ENCODE data around the gene FAM32A.

Gene FAM32A

DNA sequence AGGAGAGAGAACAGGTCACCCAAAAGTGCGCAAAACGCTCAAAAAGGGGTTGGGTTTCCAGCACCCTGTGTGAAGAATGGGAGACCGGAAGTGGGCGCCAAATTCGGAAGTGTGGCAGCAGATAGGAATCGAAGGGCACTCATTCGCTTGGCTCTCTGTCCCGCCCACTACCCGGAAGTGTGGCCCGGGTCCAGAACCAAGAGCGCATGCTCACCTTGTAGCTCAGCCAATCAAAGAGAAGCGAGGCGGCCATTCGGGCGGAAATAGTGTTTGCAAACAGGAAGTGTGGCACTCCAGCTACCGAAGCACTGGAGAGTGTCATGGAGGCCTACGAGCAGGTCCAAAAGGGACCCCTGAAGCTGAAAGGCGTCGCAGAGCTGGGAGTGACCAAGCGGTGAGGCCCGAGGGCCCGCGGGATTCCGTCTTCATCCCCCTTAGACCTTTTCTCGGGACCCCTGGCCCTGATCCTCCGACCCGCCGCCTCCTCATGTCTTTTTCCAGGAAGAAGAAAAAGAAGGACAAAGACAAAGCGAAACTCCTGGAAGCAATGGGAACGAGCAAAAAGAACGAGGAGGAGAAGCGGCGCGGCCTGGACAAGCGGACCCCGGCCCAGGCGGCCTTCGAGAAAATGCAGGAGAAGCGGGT is at the start of gene FAM32A:
FAM32A (plus strand) TSS at position 288 of the 645 bp plus-strand sequence; CDS start at position 321, 33 bp downstream.
- Histone ChIP-seq H3K9ac (ENCODE audit: low read depth, low read length, poor library complexity, severe bottlenecking) (peak within 1 kb of the TSS; percentile 88), H4K20me1 (ENCODE audit: insufficient read depth, low read length, poor library complexity, severe bottlenecking) (peaks cover 22% of the 10 kb centered on the region), H3K9me3 (ENCODE audit: insufficient read depth, low read depth, low read length) (no peaks in the 10 kb centered on the region), H3K27me3 (ENCODE audit: insufficient read depth, low read length, poor library complexity, severe bottlenecking) (no peaks in the 10 kb centered on the region), H3K4me2 (ENCODE audit: low read depth, low read length, poor library complexity, severe bottlenecking) (peak within 1 kb of the TSS; percentile 95), H3K79me2 (ENCODE audit: insufficient read depth, low read length) (peaks cover 47% of the 10 kb centered on the region), H3F3A (ENCODE audit: low read depth) (no peaks in the 10 kb centered on the region), H2AFZ (ENCODE audit: low read length) (peak within 1 kb of the TSS; percentile 64), H3K36me3 (ENCODE audit: insufficient read depth, low read length) (peaks cover 11% of the 10 kb centered on the region; the same call in 1 of the 2 replicates), H3K9me2 (replicated peaks; ENCODE audit: low read depth, low read length) (no peaks in the 10 kb centered on the region), H3K4me3 (ENCODE audit: low read length, poor library complexity, severe bottlenecking) (peak within 1 kb of the TSS; percentile 86), H3K4me1 (ENCODE audit: insufficient read depth, low read length, poor library complexity, severe bottlenecking) (peaks cover 33% of the 10 kb centered on the region)
- TF ChIP-seq, protein P1, sequence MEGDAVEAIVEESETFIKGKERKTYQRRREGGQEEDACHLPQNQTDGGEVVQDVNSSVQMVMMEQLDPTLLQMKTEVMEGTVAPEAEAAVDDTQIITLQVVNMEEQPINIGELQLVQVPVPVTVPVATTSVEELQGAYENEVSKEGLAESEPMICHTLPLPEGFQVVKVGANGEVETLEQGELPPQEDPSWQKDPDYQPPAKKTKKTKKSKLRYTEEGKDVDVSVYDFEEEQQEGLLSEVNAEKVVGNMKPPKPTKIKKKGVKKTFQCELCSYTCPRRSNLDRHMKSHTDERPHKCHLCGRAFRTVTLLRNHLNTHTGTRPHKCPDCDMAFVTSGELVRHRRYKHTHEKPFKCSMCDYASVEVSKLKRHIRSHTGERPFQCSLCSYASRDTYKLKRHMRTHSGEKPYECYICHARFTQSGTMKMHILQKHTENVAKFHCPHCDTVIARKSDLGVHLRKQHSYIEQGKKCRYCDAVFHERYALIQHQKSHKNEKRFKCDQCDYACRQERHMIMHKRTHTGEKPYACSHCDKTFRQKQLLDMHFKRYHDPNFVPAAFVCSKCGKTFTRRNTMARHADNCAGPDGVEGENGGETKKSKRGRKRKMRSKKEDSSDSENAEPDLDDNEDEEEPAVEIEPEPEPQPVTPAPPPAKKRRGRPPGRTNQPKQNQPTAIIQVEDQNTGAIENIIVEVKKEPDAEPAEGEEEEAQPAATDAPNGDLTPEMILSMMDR (conservative IDR thresholded peaks at IDR 0.05; ENCODE audit: low read length) = no peak
- no peak for TF ChIP-seq EZH2phosphoT487 (IDR thresholded peaks at IDR 0.05; ENCODE audit: borderline replicate concordance)

DNA sequence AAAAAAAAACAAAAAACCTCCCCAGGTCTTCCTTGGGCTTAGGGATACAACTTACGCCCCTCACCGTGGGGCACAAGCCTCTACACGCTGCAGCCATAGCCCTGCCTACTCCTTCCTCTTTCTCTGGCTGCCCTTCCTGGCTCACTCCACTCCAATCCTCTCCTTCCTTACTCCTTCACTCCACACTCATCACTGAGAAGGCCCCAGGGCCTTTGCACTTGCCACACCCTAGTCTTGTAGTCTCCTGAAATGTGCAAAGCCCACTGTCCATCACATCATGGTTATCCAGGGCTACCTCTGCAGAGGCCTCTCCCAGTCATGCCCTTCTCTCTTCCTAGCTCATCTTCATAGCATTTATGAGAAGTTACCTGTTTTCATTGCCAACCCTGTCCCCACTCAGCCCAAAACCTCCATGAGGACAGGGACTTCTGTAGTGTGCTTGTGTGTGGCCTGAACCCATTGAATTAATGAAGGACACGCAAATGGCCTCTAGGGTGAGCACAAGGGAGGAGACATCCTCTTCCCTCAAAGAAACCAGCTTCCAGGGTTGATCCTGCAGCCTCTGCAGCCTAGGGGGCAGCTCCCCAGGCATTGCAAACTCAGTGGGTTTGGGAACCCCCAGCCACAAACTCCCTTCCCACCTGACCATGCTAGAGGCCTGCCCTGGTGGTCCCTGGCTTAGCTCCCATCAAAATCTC is 49.6 kb upstream of the FAM32A start:
- no peaks in the 10 kb centered on the region for H4K20me1 ChIP-seq (ENCODE audit: insufficient read depth, low read length, poor library complexity, severe bottlenecking)
- TF ChIP-seq EZH2phosphoT487 (IDR thresholded peaks at IDR 0.05; ENCODE audit: borderline replicate concordance) = no peak
- TF ChIP-seq, protein P1 (conservative IDR thresholded peaks at IDR 0.05; ENCODE audit: low read length) = 0 out of 2 replicates have a peak, but pooled peaks have one; percentile 17
- no peak overlapping the region for H3K4me3 ChIP-seq (ENCODE audit: low read length, poor library complexity, severe bottlenecking)
- H3K4me2 ChIP-seq (ENCODE audit: low read depth, low read length, poor library complexity, severe bottlenecking) = no peak overlapping the region
- H3K36me3 ChIP-seq (ENCODE audit: insufficient read depth, low read length) = peaks cover 38% of the 10 kb centered on the region; the same call in 1 of the 2 replicates
- H2AFZ ChIP-seq (ENCODE audit: low read length) = no peak overlapping the region
- peaks cover 40% of the 10 kb centered on the region for H3K4me1 ChIP-seq (ENCODE audit: insufficient read depth, low read length, poor library complexity, severe bottlenecking)
- H3K79me2 ChIP-seq (ENCODE audit: insufficient read depth, low read length) = peaks cover 22% of the 10 kb centered on the region; the same call in 1 of the 2 replicates
- H3K9ac ChIP-seq (ENCODE audit: low read depth, low read length, poor library complexity, severe bottlenecking) = no peak overlapping the region
- H3F3A ChIP-seq (ENCODE audit: low read depth) = 0 out of 2 replicates have a peak, but pooled peaks cover 7% of the 10 kb centered on the region
- H3K9me3 ChIP-seq (ENCODE audit: insufficient read depth, low read depth, low read length) = no peaks in the 10 kb centered on the region
- no peaks in the 10 kb centered on the region for H3K27me3 ChIP-seq (ENCODE audit: insufficient read depth, low read length, poor library complexity, severe bottlenecking)
- H3K9me2 ChIP-seq (replicated peaks; ENCODE audit: low read depth, low read length) = no peaks in the 10 kb centered on the region

DNA sequence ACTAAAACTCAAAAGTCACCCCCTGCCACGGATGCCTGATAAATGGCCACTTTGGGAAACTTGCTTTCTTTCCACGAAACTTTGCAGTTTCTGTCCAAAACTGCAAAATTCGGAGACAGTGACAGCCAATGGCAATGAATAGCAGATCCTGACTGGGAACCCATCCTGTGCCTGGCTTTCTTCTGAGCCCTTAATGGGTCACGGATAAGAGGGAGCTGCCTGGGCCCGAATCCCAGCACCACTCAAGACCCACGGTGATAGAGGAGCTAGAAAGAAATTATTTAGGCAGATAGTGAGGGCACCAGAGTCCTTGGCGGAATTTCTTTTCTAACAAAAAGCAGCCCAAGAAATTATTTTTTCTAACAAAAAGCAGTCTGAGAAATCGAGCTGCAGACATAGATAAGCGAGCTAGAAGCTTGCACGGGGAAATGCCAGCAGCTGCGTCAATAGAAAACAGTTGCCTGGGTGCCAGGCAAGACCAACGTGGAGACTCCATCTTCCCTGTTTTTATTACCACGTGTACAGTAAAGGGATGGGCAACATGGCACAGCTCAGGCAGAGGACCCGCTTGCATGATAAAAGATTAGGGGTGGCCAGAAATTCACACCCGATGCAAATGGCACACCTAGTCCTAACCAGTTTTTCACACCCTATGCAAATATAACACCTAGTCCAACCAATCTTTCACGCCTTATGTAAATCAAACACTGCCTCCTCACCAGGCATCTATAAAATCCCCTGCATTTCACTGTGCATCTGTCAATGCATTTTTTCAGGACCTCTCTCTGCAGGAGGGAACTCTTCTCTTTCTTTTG is 48.8 kb upstream of the FAM32A start:
- TF ChIP-seq EZH2phosphoT487 (IDR thresholded peaks at IDR 0.05; ENCODE audit: borderline replicate concordance) = no peak
- TF ChIP-seq, protein P1 (conservative IDR thresholded peaks at IDR 0.05; ENCODE audit: low read length) = no peak
- H3K4me3 ChIP-seq (ENCODE audit: low read length, poor library complexity, severe bottlenecking) = no peak overlapping the region
- H3K27me3 ChIP-seq (ENCODE audit: insufficient read depth, low read length, poor library complexity, severe bottlenecking) = no peaks in the 10 kb centered on the region
- no peaks in the 10 kb centered on the region for H4K20me1 ChIP-seq (ENCODE audit: insufficient read depth, low read length, poor library complexity, severe bottlenecking)
- peaks cover 33% of the 10 kb centered on the region; the same call in 1 of the 2 replicates for H3K36me3 ChIP-seq (ENCODE audit: insufficient read depth, low read length)
- H3K9ac ChIP-seq (ENCODE audit: low read depth, low read length, poor library complexity, severe bottlenecking) = peak overlapping the region; percentile 20
- H3K4me2 ChIP-seq (ENCODE audit: low read depth, low read length, poor library complexity, severe bottlenecking) = peak overlapping the region; percentile 25
- H3F3A ChIP-seq (ENCODE audit: low read depth) = 0 out of 2 replicates have a peak, but pooled peaks cover 7% of the 10 kb centered on the region
- H2AFZ ChIP-seq (ENCODE audit: low read length) = no peak overlapping the region
- peaks cover 16% of the 10 kb centered on the region; the same call in 1 of the 2 replicates for H3K79me2 ChIP-seq (ENCODE audit: insufficient read depth, low read length)
- H3K4me1 ChIP-seq (ENCODE audit: insufficient read depth, low read length, poor library complexity, severe bottlenecking) = peaks cover 48% of the 10 kb centered on the region
- H3K9me2 ChIP-seq (replicated peaks; ENCODE audit: low read depth, low read length) = no peaks in the 10 kb centered on the region
- no peaks in the 10 kb centered on the region for H3K9me3 ChIP-seq (ENCODE audit: insufficient read depth, low read depth, low read length)
